Measurements from ENCODE around the gene PRKCB. TPM values are rescaled to one million over a fixed set of nuclear protein-coding genes. Genes with fewer than 3 reads are reported as not detected.

PRKCB gene
- 100 to 1,000 TPM; 101 to 105 TPM for total RNA-seq

- peak within 1 kb of the TSS; percentile 98 for H3K4me3 Mint-ChIP-seq
- H3K9me3 Mint-ChIP-seq (ENCODE audit: insufficient read depth), result peaks cover 10% of the 10 kb centered on the region
- POLR2A ChIA-PET, result interaction anchor here (0.7 to 0.9 kb wide), 2 partner anchors 9 to 28 kb away, joined by 3 to 4 read pairs; no protein-coding TSS in a partner anchor
- peak; percentile 90 for ATAC-seq
- DNase-seq, result peak; percentile 92
- H3K36me3 Mint-ChIP-seq (ENCODE audit: low read depth), result peaks cover 36% of the 10 kb centered on the region
- peaks cover 60% of the 10 kb centered on the region for H3K4me1 Mint-ChIP-seq (ENCODE audit: low read depth)
- H3K27ac Mint-ChIP-seq, result peak within 1 kb of the TSS; percentile 90
- CTCF ChIA-PET, result interaction anchor here (0.9 to 1.0 kb wide), 3 partner anchors 9 to 175 kb away, joined by 5 read pairs; no protein-coding TSS in a partner anchor
- H3K27me3 Mint-ChIP-seq (ENCODE audit: low read depth), result no peaks in the 10 kb centered on the region
Observed at GRCh38 chr16:23835390-23836077, at the start of gene PRKCB. TSS of gene PRKCB (plus strand) at chr16:23835983.

DNA sequence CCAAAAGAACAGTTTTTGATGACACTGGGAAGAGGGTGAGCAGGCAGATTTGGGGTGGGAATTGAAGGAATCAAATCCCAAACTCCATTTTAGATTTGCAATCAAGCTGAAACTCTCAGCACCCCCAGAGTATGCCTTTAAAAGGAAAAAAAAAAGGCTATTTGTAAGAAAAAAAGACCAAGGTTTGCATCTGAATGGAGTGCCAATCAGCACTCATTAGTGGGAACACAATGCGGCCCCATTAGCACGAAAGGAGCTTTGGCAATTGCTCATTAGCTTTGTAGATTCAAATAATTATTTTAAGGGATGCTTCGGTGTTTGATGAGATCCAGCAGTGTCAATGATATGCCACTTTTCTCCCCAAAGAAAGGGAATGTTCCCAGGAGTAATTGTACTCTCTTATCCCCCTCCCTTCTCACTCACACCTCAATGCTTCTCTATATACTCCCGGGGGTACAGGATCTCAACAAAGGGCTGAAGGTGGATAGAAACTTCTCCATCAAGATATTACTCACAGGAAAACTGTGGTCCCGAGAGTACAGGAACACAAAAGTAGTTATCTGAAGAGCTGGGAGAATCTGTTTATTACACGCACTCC lies 48.7 kb upstream of the PRKCB start:
- Mint-ChIP-seq H3K4me1 (ENCODE audit: low read depth) (peaks cover 15% of the 10 kb centered on the region), H3K9me3 (ENCODE audit: insufficient read depth) (no peaks in the 10 kb centered on the region), H3K27ac (no peak overlapping the region), H3K36me3 (ENCODE audit: low read depth) (no peaks in the 10 kb centered on the region), H3K27me3 (ENCODE audit: low read depth) (peaks cover 26% of the 10 kb centered on the region), H3K4me3 (no peak overlapping the region)
- POLR2A ChIA-PET, result no interaction called here
- CTCF ChIA-PET, result interaction anchor here (1.1 to 2.5 kb wide), 2 partner anchors 223 to 250 kb away, joined by 3 to 8 read pairs; no protein-coding TSS in a partner anchor
- ATAC-seq, result no peak
- DNase-seq, result no peak

GRCh38 chr16:23788685-23789084 lies 47.1 kb upstream of the PRKCB start:
- CTCF ChIA-PET, result interaction anchor here (1.1 to 2.5 kb wide), 2 partner anchors 12 to 221 kb away, joined by 3 to 8 read pairs; no protein-coding TSS in a partner anchor
- no peak for ATAC-seq
- no peak overlapping the region for H3K4me3 Mint-ChIP-seq

DNA sequence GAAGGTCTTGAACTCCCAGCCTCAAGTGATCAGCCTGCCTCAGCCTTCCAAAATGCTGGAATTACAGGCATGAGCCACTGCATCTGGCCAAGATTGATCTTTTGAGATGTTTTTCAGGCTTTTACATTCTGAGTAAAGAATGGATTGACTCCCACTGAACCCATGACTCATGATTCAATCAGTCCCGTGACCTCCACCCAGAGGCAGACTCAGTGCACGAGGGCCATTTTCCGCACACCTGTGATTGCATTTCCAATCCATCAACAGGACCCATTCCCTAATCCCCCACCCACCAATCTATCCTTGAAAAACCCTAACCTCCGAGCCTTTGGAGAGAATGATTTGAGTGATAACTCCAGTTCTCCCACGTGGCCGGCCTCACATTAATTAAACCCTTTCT lies 40.4 kb upstream of the PRKCB start:
- ChIA-PET CTCF (interaction anchor here (1.0 kb wide), 1 partner anchor 215 kb away, joined by 3 read pairs; no protein-coding TSS in a partner anchor), POLR2A (no interaction called here)
- ATAC-seq (no peak), DNase-seq (no peak)
- Mint-ChIP-seq H3K9me3 (ENCODE audit: insufficient read depth) (no peaks in the 10 kb centered on the region), H3K4me1 (ENCODE audit: low read depth) (no peaks in the 10 kb centered on the region), H3K4me3 (no peak overlapping the region), H3K36me3 (ENCODE audit: low read depth) (no peaks in the 10 kb centered on the region), H3K27ac (no peak overlapping the region), H3K27me3 (ENCODE audit: low read depth) (no peaks in the 10 kb centered on the region)

More at GRCh38 chr16:23788685-23789084, 47.1 kb upstream of the PRKCB start:
- no peak for DNase-seq
- Mint-ChIP-seq H3K4me1 (ENCODE audit: low read depth) (peaks cover 15% of the 10 kb centered on the region), H3K9me3 (ENCODE audit: insufficient read depth) (no peaks in the 10 kb centered on the region), H3K27ac (no peak overlapping the region), H3K36me3 (ENCODE audit: low read depth) (no peaks in the 10 kb centered on the region), H3K27me3 (ENCODE audit: low read depth) (peaks cover 23% of the 10 kb centered on the region)
- POLR2A ChIA-PET, result interaction anchor here (0.6 kb wide), 1 partner anchor 57 kb away, joined by 3 read pairs; no protein-coding TSS in a partner anchor

- H3K27me3 Mint-ChIP-seq (ENCODE audit: low read depth), result no peaks in the 10 kb centered on the region
- ATAC-seq (no peak), DNase-seq (no peak)
- no peaks in the 10 kb centered on the region for H3K9me3 Mint-ChIP-seq (ENCODE audit: insufficient read depth)
- no peak overlapping the region for H3K27ac Mint-ChIP-seq
- H3K4me3 Mint-ChIP-seq, result no peak overlapping the region
- no peaks in the 10 kb centered on the region for H3K36me3 Mint-ChIP-seq (ENCODE audit: low read depth)
- ChIA-PET POLR2A (no interaction called here), CTCF (interaction anchor here (0.7 to 1.9 kb wide), 6 partner anchors 43 to 708 kb away, joined by 3 to 11 read pairs (median 4); no protein-coding TSS in a partner anchor)
- peaks cover 7% of the 10 kb centered on the region for H3K4me1 Mint-ChIP-seq (ENCODE audit: low read depth)
Observed at GRCh38 chr16:23796941-23797340, 38.8 kb upstream of the PRKCB start.

GRCh38 chr16:23801378-23801777 lies 34.4 kb upstream of the PRKCB start:
- DNase-seq (peak; percentile 83), ATAC-seq (peak; percentile 75)
- H3K27me3 Mint-ChIP-seq (ENCODE audit: low read depth), result no peaks in the 10 kb centered on the region
- no peaks in the 10 kb centered on the region for H3K9me3 Mint-ChIP-seq (ENCODE audit: insufficient read depth)
- ChIA-PET POLR2A (no interaction called here), CTCF (interaction anchor here (0.7 to 12.6 kb wide), 23 partner anchors 9 to 703 kb away, joined by 3 to 341 read pairs (median 4); no protein-coding TSS in a partner anchor)
- H3K27ac Mint-ChIP-seq, result no peak overlapping the region
- peaks cover 20% of the 10 kb centered on the region for H3K4me1 Mint-ChIP-seq (ENCODE audit: low read depth)
- no peaks in the 10 kb centered on the region for H3K36me3 Mint-ChIP-seq (ENCODE audit: low read depth)
- H3K4me3 Mint-ChIP-seq, result no peak overlapping the region

- peaks cover 25% of the 10 kb centered on the region for H3K4me1 Mint-ChIP-seq (ENCODE audit: low read depth)
- DNase-seq, result no peak
- ChIA-PET CTCF (interaction anchor here (0.6 to 12.6 kb wide), 45 partner anchors 9 to 702 kb away, joined by 3 to 341 read pairs (median 5); partner anchors contain the start of gene CACNG3), POLR2A (interaction anchor here (1.2 kb wide), 1 partner anchor 208 kb away, joined by 3 read pairs; no protein-coding TSS in a partner anchor)
- peaks cover 2% of the 10 kb centered on the region for H3K27me3 Mint-ChIP-seq (ENCODE audit: low read depth)
- ATAC-seq, result no peak
- H3K4me3 Mint-ChIP-seq, result no peak overlapping the region
- H3K27ac Mint-ChIP-seq, result no peak overlapping the region
- H3K36me3 Mint-ChIP-seq (ENCODE audit: low read depth), result no peaks in the 10 kb centered on the region
- no peaks in the 10 kb centered on the region for H3K9me3 Mint-ChIP-seq (ENCODE audit: insufficient read depth)
Observed at GRCh38 chr16:23802776-23803175, 33.0 kb upstream of the PRKCB start.

DNA sequence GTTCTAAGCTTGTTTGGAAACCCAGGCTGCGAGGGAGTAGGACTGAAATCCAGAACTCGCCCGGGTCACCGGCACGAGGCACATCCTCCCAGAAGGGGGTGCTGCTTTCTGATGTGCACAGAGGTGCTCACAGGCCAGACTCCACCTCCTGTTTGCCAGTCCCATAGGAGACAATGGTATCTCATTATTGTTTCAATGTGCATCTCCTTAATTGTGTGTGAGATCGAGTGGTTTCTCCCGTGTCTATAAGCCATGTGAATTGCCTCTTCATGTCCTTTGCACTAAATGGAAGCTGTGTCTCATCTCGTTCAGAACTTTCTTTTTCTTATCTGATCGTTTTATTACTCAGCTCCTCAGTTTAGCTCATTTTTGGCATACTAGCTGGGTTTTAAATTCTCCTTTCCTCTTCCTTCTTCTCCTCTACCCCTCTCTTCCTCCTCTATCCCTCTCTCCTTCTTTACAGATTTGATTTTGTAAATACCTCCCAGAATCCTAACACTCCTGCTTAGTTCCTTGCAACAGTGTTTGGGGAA lies 32.1 kb upstream of the PRKCB start:
- Mint-ChIP-seq H3K4me3 (no peak overlapping the region), H3K9me3 (ENCODE audit: insufficient read depth) (no peaks in the 10 kb centered on the region), H3K4me1 (ENCODE audit: low read depth) (peaks cover 25% of the 10 kb centered on the region), H3K27me3 (ENCODE audit: low read depth) (peaks cover 2% of the 10 kb centered on the region), H3K36me3 (ENCODE audit: low read depth) (no peaks in the 10 kb centered on the region), H3K27ac (no peak overlapping the region)
- ChIA-PET CTCF (interaction anchor here (0.6 to 12.6 kb wide), 63 partner anchors 9 to 701 kb away, joined by 3 to 341 read pairs (median 5); partner anchors contain the start of genes CACNG3 and PRKCB), POLR2A (no interaction called here)
- DNase-seq (peak; percentile 85), ATAC-seq (peak; percentile 98)

GRCh38 chr16:23807028-23807427 lies 28.8 kb upstream of the PRKCB start:
- Mint-ChIP-seq H3K9me3 (ENCODE audit: insufficient read depth) (no peaks in the 10 kb centered on the region), H3K4me3 (no peak overlapping the region), H3K36me3 (ENCODE audit: low read depth) (no peaks in the 10 kb centered on the region), H3K27ac (no peak overlapping the region), H3K27me3 (ENCODE audit: low read depth) (peaks cover 16% of the 10 kb centered on the region), H3K4me1 (ENCODE audit: low read depth) (peaks cover 17% of the 10 kb centered on the region)
- ATAC-seq (no peak), DNase-seq (no peak)
- ChIA-PET CTCF (interaction anchor here (1.4 to 12.6 kb wide), 4 partner anchors 12 to 228 kb away, joined by 3 to 341 read pairs (median 64); no protein-coding TSS in a partner anchor), POLR2A (interaction anchor here (0.7 kb wide), 1 partner anchor 57 kb away, joined by 3 read pairs; no protein-coding TSS in a partner anchor)

- Mint-ChIP-seq H3K4me3 (no peak overlapping the region), H3K27ac (no peak overlapping the region), H3K27me3 (ENCODE audit: low read depth) (peaks cover 11% of the 10 kb centered on the region), H3K4me1 (ENCODE audit: low read depth) (peaks cover 12% of the 10 kb centered on the region), H3K9me3 (ENCODE audit: insufficient read depth) (no peaks in the 10 kb centered on the region), H3K36me3 (ENCODE audit: low read depth) (peaks cover 2% of the 10 kb centered on the region)
- POLR2A ChIA-PET, result no interaction called here
- ATAC-seq, result no peak
- DNase-seq, result no peak
- CTCF ChIA-PET, result interaction anchor here (0.7 to 3.7 kb wide), 2 partner anchors 18 to 671 kb away, joined by 3 to 21 read pairs; no protein-coding TSS in a partner anchor
Observed at GRCh38 chr16:23821467-23821866, 14.3 kb upstream of the PRKCB start.

DNA sequence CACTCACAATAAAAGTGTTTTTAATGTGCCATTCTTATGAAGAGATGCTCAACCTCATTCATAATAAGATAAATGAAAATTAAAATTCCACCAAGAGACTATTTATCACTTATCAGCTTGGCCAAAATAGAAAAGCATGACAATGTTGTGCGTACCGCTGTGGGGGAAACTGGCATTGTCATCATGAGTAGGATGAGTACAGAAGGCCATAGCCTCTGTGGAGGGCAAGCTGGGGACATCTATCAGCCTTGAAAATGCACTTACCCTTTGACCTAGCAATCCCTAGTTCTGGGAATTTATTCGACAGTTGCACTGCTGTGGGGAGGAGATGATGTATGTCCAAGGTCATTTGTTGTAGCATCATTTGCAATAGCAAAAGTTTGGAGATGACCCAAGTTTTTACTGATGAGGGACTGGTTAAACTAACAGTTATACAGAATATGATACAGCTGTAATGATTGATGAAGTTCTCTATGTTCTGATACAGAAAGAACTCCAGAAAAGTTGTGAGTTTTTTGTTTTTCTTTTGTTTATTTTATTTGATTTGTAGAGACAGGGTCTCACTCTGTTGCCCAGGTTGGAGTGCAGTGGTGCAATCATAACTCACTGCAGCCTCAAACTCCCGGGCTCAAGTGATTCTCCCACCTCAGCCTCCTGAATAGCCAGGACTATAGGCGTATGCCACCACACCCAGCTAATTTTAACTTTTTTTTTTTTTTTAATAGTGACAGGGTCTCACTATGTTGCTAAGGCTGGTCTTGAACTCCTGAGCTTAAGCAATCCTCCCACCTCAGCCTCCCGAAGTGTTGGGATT lies 13.7 kb upstream of the PRKCB start:
- Mint-ChIP-seq H3K27me3 (ENCODE audit: low read depth) (peaks cover 9% of the 10 kb centered on the region), H3K27ac (no peak overlapping the region), H3K36me3 (ENCODE audit: low read depth) (peaks cover 2% of the 10 kb centered on the region), H3K4me1 (ENCODE audit: low read depth) (peaks cover 18% of the 10 kb centered on the region), H3K9me3 (ENCODE audit: insufficient read depth) (no peaks in the 10 kb centered on the region), H3K4me3 (no peak overlapping the region)
- CTCF ChIA-PET, result interaction anchor here (3.7 kb wide), 1 partner anchor 19 kb away, joined by 21 read pairs; no protein-coding TSS in a partner anchor
- DNase-seq, result no peak
- POLR2A ChIA-PET, result no interaction called here
- ATAC-seq, result no peak
